GM21717 (cell line): ENCODE measurements around the gene EED.
A peak's percentile ranks its signal among the peaks of the same experiment; 100 is the strongest.

Experiments used
- ATAC-seq: cut with Tn5 transposase; IDR thresholded peaks from one replicate; pipeline ENCODE4 v1.9.1; 2021; ENCODE audit warnings: mild to moderate bottlenecking, moderate library complexity; ENCODE audit not compliant: unreplicated experiment

EED gene

DNA sequence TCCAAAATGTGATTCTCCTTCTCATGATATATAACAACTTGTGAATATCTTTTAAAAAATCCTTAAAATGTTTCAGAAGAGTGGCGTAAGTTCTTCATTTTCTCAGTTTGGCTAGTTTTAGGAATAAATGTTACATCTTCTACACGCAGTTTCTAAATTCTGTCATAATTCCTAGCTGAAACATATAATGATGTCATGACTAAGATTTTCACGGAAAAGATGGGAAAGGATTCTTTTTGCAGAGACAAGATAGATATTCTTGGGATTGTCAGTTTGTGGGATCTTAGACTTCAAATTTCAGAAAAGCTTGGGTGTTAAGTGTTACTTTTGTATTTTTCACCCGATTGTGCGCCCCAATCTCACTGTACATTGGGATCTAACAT is 1.7 kb downstream of the EED start:
- ATAC-seq, result no peak

DNA sequence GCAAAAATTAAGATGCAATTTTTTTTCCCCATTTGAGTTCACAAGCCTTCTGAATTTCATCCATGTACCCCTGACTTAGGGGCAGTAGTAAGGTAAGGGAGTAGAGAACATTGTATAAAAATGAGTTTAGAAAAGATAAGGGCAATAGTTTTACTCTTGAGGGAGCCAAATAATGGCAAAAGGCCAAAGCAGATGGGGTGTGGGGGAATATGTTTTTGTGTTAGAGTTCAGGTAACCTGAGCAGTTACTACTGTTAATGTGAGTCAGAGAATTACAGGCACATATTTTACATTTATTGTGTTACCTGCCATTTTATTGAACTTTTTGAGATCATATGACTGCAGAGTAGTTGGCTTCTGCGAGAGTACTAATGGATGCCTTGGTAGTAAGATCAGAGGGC is 3.1 kb downstream of the EED start:
- no peak for ATAC-seq

DNA sequence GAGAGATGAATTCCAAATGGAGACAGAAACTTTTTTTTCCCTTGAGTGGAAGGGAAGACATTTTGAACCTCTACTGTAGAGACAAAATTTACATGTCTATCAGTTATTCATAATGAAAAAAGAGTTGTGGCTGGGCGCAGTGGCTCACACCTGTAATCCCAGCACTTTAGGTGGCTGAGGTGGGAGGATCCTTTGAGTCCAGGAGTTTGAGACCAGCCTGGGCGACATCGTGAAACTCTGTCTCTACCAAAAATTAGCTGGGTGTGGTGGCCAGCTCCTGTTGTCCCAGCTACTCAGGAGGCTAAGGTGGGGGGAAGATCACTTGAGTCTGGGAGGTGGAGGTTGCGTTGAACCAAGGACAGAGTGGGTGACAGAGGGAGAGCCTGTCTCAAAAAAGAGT is 4.1 kb downstream of the EED start:
- no peak for ATAC-seq

DNA sequence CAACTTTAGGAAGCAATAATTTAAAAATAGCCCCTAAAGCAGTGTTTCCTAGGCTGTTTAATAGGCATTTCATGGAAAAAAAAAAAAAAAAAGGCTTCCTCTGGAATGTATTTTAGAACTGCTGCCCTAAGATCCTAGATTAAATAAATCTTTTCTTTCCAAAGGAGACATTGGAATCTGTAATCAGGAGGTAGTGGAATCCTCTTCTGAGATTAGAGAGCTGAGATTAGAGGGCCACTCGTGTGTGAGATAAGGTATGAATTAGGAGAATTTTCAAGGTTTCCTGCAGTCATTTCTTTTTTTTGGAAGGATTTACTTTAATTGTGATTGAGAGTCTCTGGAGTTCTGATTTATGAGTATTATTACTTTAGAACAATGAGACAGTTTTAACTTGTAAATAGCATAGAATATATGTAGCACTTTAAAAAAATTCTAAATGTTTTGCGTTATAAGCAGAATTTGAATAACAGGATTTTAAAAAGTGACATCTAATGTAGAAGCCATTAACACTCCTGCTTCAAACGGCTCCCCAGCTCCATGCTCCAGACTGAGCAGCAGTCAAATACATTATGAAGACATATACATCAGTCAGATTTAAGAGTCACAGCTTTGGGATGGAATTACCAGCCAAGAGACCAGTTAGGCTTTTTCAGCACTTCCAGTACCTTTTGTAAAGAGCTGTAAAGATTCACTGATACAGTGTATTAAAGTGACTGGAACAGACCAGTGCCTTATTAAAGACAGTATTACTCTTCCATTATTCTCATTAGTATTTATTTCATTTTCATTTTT is 5.0 kb downstream of the EED start:
- no peak for ATAC-seq

DNA sequence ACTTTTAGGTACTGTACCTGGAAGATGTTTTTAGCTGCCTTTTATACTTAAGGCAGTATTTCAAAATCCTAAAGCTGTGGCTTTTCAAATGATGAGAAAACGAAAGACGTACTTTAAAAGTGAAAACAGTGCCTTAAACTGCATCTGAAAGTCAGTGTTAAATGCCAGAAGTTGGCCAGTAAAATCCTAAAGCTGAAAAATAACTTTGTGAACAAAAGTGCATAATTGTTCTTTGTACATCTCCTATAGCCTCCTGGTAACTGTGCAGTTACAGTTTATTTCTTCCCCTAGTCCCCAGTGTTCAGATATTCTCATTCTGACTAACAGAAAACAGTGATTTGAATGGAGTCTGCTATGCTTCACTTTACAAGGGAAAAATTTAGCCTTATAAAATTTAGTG is 6.8 kb downstream of the EED start:
- no peak for ATAC-seq

DNA sequence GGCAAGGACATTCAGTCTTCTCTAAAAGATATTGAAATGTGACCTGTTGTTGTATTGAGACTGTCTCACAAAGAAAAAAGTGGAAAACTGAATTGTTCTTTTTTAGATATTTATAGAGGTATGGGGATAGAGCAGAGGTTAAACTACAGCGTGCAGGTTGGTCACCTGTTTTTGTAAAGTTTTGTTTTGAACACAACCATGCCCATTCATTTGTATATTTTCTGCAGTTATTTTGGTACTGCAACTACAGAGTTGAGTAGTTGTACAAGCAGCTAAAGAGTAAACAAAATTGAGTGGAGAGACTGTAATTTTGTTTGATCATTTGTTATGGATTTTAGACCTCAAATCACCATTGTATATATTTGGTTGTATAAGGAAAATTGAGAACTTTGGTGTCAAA is 11.3 kb downstream of the EED start:
- peak; percentile 82 for ATAC-seq

DNA sequence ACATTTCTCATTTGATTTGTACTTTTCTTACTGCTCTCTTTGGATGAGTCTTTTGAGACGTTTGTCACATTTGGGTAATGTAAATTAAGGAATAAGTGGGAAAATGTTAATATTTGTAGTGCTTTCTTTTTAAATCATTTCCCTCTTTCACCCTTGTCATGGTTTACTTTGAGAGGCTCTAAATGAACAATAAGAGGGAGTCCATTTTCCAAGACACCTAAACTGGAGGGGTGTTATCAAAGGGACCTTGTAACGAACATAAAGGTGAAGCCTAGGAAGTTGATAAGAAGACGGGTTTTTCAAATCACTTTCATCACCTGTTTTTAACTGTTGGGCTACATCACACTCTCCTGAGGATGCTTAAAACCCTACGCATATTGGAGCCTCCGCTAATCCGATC is 12.1 kb downstream of the EED start:
- ATAC-seq, result no peak

DNA sequence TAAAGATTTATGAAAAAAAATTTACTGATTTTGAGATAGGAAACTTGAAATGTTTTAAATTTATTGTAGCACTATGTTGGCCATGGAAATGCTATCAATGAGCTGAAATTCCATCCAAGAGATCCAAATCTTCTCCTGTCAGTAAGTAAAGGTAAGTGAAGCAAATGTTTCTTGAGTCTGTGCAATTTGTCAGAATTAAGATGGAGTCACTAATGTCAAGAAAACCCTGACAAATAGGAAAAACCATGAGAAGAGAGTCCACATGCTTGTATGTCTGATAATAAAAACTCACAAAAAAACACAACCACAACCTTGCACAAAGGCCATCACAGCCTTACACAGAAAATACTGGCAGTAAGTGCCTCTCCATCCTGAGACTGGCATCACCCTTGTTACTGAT is 12.9 kb downstream of the EED start:
- ATAC-seq, result no peak

DNA sequence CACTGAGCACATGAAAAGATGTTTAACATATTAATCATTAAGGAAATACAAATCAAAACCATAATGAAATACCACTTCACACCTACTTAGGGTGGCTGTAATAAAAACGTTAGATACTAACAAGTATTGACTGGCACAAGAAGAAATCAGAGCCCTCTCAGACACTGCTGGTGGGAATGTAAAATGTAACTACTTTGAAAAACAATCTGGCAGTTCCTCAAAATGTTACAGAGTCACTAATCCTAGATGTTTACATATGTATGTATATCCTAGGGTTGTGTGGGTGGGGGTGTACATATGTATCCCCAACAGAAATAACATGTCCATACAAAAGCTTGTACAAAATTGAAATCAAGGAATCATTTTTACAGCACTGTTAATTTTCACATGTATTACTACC is 15.2 kb downstream of the EED start:
- no peak for ATAC-seq

DNA sequence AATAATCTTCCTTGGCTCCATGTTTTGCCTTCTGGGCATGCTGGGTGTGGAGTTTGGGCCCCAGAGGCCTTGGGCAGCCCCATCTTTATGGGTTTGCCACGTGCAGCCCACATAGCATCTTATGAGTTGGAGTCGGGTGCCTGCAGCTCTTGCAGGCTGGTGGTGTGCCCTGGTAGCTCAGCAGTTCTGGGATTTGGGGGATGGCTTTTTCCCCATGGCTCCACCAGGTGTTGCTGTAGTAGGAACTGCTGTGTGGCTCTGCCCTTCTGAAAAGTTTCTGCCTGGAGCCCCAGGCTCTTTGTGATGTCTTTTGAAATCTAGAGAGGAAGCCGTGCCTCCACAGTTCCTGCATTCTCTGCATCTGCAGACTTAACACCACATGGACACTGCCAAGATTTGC is 16.8 kb downstream of the EED start:
- no peak for ATAC-seq

DNA sequence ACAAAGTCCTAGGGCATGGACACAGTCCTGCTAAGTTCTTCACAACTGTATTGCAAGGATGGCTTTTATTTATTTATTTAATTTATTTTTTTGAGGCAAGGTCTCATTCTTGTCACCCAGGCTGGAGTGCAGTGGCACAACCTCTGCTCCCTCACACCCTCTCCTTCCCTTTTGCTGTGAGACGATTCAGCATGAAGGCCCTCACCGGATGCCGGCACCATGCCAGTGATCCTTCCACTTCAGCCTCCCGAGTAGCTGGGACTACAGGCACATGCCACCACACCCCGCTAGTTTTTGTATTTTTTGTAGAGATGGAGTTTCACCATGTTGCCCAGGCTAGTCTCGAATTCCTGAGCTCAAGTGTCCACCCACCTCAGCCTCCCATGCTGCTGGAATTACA is 17.8 kb downstream of the EED start:
- no peak for ATAC-seq

DNA sequence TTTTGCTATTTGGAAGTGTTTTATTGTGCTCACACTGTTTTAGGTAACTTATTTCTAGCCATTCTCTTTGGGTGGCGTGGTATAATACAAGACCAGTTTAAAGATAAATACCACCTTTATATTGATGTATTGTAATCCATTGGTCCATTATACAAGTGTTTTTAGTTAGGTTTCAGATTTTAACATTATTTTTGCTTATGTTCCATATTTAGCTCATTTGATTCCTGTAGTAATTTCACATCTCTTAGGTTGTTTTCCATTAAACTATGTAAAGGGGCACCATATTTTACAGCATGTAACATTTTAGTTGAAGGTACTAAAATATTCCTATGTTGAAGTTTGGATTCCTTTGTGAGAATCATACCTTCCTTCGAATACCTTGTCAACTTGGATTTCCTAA is 20.1 kb downstream of the EED start:
- no peak for ATAC-seq

DNA sequence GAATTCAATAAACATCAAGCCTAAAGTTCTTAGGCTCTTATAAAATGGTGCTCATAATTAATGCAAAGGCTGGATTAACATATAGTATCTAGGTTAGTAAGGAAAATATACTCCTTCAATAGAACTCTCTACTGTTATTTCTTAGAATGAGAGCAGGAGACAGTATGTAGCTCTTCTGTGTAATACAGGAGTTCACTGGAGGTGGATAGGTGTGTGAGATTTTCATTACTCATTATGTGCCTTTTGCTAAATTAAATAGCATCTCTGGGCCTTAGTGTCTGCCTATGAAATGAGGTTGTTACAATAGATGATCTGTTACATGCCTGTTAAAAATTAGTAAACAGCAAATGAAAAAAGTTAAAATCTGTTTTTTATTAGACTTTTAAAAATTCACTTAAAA is 20.6 kb downstream of the EED start:
- ATAC-seq, result no peak

DNA sequence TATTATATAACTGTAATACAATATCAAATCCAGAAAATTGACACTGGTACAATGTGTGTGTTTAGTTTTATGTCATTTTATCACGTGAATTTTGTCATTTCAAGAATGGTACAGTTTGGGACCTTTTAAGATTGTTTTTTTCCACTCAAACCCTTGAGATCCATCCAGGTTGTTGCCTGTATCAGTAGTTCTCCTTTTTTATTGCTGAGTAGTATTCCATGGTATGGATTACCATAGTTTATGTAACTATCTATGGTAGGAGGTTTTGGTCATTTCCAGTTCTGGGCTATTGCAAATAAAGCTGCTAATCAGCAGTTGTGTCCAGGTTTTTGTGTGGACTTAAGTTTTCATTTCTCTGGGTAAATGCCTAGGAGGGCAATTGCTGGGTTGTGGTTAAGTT is 25.1 kb downstream of the EED start:
- ATAC-seq, result no peak

DNA sequence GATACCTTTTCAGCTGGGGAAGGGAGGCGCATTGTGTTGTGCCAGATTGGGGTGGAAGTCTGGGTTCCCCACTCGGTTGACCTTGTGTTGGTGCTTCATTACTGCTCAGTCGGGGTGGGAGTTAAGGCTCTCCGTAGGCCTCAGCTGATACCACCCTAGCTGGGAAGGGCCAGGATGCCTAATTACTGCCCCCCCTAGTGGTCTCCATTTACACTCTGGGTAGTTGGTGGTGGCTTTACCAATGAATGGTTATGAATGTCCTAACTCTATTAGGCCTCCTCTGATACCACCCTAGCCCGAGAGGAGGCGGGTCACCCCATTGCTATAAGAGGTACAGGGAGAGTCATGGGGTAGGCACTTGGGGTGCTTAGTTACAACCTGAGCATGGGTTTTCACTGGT is 29.9 kb downstream of the EED start:
- no peak for ATAC-seq

DNA sequence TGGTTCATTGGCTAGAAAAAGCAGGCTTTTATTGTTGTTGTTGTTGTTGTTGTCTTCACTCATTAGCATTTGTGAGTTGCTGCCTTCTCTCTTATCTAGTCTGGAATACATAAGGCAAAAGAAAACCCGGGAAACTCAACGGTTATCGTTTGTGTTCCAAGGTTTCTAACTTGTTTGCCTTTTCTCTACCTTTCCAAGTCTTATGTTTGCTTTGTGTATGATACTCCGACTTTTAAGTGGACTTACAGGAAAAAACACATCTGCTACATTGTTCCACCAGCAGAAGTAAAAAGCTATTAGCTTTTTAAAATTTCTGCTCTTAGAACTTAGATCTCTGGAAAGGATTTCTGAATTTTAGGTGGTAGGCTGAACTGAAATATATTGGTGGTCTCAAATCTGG is 30.4 kb downstream of the EED start:
- ATAC-seq, result no peak

DNA sequence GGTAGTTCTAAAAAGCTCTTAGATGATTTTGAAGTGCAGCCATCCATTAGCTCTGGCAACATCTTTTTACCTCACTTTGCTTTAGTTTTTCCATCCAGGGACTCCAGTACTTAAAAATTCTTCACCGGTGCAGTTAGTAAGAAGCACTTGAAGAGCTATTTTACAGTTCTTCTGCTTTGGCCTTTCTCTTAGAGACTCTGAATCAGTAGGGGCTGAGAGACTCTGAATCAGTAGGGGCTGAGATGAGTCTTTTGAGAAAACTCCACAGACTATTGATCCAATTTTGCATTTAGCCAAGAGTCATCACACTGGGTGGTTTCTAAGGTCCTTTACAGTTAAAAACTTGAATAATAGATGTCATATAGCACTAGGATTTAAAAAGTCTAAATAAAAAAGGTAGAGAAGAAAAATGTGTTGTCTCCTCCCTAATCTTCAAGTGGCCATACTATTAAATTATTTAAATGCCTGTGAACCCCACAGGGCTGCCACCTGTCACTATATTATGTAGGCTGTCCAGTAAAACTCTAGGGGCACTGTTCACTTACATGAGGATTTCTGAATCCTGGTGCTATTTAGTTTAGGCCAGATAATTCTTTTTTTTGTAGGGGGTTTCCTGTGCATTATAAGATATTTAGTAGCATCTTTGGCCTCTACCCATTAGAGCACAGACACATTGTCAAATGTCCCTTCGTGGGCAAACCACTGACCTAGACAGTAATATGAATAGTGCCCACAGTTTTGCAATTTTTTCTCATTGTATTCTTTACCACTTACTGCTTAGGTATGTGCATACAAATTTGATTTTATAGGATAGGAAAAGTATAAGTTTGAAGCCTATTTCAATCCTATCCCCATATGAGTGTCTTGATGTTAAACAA is 31.2 kb downstream of the EED start:
- no peak for ATAC-seq

DNA sequence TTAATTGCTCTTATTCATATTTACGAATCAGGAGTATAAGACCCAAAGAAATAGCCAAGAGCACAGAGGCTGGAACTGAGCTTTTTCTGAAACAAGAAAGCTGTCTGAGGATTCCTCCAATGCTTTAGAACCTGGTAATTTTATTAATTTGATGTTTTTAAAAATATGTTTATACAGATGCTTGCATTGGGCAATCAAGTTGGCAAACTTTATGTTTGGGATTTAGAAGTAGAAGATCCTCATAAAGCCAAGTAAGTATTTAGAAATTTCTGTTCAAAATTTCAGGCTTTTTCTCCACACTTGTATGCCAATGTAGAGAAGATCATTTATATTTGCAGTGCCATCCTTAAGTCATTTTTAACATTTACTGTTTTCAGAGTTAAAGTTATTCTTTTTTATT is 33.2 kb downstream of the EED start:
- no peak for ATAC-seq

DNA sequence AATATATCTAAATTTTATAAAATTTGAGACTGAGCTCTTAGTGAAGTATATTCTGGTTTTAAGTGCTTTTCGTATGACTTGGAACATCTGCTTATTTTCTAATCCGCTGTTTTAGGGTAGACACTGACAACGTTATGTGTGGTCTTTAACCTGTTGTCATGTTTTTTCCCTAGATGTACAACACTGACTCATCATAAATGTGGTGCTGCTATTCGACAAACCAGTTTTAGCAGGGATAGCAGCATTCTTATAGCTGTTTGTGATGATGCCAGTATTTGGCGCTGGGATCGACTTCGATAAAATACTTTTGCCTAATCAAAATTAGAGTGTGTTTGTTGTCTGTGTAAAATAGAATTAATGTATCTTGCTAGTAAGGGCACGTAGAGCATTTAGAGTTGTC is 33.7 kb downstream of the EED start:
- no peak for ATAC-seq

DNA sequence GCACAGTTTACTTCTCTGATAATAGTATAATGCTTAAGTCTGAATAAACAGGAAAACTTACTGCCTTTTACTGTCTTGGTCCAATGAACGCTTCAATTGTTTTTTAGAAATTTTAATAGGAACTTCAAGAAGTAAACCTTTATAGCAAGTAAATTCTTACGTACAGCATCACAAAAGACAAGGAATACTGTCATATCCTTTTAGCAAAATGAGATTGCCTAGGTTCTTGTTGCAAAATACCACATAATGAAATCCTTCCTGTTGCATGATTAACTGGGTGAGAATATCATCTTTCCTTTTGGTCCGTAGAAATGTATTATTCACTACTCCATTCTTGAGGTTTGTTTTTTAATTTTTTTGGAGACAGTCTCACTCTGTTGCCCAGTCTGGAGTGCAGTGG is 35.2 kb downstream of the EED start:
- no peak for ATAC-seq

DNA sequence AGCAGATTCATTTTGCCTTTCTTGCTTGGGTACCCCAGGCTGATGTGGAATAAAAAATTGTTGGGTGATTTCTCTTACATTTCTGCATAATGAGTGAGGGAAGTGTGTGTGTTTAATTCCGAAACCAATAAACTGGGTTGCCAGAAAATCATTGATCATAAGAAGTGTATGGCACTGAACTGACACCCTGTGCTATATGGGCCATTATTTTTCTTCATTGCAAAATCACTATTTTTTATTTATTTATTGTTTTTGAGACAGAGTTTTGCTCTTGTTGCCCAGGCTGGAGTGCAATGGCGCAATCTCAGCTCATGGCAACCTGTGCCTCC is 42.9 kb downstream of the EED start:
- ATAC-seq, result no peak

DNA sequence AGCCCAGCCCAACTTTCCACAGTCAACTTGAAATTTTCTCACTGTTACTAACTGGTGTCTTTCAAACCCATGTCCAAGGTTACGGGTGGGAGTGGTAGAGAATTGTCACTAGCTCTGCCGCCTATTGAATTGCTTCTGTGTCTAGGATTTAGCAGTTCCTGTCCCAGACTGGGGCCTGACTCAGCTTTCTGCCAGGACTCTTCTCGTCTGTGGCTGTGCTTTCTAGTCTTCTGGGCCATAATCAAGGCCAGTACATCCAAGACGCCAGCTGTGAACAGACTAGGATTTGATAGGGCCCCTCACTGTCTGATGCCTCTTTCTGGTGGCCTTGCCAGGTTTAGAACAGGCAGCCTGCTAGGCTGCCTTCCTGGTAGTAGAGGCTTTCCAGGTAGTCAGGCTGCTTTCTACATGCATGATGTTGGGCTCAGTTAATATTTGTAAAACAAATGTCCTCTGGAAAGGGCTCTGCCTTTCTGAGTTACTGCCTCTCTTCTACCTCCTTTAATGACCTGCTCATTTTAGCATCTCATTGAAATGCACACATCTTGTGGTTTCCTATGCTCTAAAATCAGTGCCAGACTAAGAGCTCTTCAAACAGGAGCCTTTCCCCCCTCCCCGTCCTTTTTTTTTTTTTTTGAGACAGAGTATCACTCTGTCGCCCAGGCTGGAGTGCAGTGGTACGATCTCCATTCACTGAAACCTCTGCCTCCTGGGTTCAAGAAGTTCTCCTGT is 44.4 kb downstream of the EED start:
- ATAC-seq, result no peak
